Vagina (tissue), 2 donors: Measurements from ENCODE around the gene TAX1BP1. TPM values are rescaled to one million over a fixed set of nuclear protein-coding genes. Genes with fewer than 3 reads are reported as not detected.

Experiments
- DNase-seq, 2 donors: peaks; one replicate each; pipeline ENCODE4 v3.0.0-alpha.2; 2017; ENCODE audit errors: extremely low spot score in 2 of 2
- H3K27ac ChIP-seq: fragments of 200-600 bp; sonication (generic); one replicate; pipeline ENCODE4 v1.5.1; 2019
- H3K27me3 ChIP-seq: fragments of 200-600 bp; sonication (generic); one replicate; pipeline ENCODE4 v1.5.1; 2019
- H3K36me3 ChIP-seq, 2 donors: fragments of 200-600 bp; sonication (generic); one replicate each; pipeline ENCODE4 v1.5.1; 2017 to 2019
- H3K4me1 ChIP-seq: fragments of 200-600 bp; sonication (generic); one replicate; pipeline ENCODE4 v1.5.1; 2019
- H3K4me3 ChIP-seq, 2 donors: fragments of 200-600 bp; sonication (generic); 1 replicate in 1 of 2; 2 replicates in 1 of 2; pipeline ENCODE4 v1.5.1; 2016 to 2019
- H3K9me3 ChIP-seq: fragments of 200-600 bp; sonication (generic); one replicate; pipeline ENCODE4 v1.5.1; 2019
- POLR2A ChIP-seq, 2 donors: fragments of 450-650 bp; IDR thresholded peaks; one replicate each; pipeline ENCODE4 v1.6.1; 2017; ENCODE audit warnings: antibody characterized with exemption in 2 of 2, mild to moderate bottlenecking in 2 of 2, moderate library complexity in 2 of 2
- POLR2AphosphoS5 ChIP-seq, 2 donors: sonication (generic); formaldehyde crosslinking; IDR thresholded peaks; one replicate each; pipeline ENCODE4 v1.9.0; 2017; ENCODE audit warnings: antibody characterized with exemption in 2 of 2, mild to moderate bottlenecking in 2 of 2, low read depth in 1 of 2; ENCODE audit not compliant: insufficient read depth in 1 of 2
- intact Hi-C: fragments of 100-400 bp; cut with DNase I; formaldehyde crosslinking; loops from one replicate; pipeline ENCODE4 v1.15.1; 2023
- total RNA-seq: library from RNA; depleted of rRNA; stranded (reverse); fragments of >200 nt; gene quantifications from one replicate; pipeline ENCODE4 v1.2.3, GENCODE V29; 2016
- TF ChIP-seq, protein P1 (sequence below), 3 experiments: fragments of 450-650 bp in 2 of 3; fragments of 200-600 bp in 1 of 3; sonication (generic) in 1 of 3; IDR thresholded peaks; one replicate each; pipeline ENCODE4 v1.5.1; 2017 to 2019; ENCODE audit warnings: antibody characterized with exemption in 3 of 3, mild to moderate bottlenecking in 2 of 3, moderate library complexity in 2 of 3

TAX1BP1 gene
- total RNA-seq, 1 donor from 2014 or later, result 83.2 TPM

DNA sequence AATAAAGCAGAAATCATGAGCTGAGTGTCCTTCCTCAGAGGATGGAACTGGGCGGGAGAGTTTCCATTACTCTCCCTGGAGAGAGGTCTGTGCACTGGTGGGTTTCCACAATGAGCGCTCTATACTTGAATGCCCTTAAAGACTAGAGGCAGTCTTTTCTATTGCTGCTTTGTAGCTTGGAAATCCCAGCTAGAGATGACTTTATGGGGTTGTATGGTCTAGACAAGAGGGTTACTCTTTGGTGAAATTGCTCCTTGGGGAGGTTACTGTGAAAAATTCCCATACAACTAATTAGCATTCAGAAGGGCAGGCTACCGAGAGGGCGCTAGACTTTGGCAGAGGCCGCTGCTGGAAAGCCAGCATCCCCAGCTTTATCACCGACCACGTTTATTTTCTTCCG is 136.8 kb downstream of the TAX1BP1 start:
- H3K27ac ChIP-seq, result no peak overlapping the region
- intact Hi-C loops, result no loop called here
- TF ChIP-seq POLR2A (IDR thresholded peaks at IDR 0.05) (no peak), POLR2AphosphoS5 (IDR thresholded peaks at IDR 0.05; ENCODE audit: insufficient read depth in 1 of 2, low read depth in 1 of 2) (no peak)
- TF ChIP-seq, protein P1, sequence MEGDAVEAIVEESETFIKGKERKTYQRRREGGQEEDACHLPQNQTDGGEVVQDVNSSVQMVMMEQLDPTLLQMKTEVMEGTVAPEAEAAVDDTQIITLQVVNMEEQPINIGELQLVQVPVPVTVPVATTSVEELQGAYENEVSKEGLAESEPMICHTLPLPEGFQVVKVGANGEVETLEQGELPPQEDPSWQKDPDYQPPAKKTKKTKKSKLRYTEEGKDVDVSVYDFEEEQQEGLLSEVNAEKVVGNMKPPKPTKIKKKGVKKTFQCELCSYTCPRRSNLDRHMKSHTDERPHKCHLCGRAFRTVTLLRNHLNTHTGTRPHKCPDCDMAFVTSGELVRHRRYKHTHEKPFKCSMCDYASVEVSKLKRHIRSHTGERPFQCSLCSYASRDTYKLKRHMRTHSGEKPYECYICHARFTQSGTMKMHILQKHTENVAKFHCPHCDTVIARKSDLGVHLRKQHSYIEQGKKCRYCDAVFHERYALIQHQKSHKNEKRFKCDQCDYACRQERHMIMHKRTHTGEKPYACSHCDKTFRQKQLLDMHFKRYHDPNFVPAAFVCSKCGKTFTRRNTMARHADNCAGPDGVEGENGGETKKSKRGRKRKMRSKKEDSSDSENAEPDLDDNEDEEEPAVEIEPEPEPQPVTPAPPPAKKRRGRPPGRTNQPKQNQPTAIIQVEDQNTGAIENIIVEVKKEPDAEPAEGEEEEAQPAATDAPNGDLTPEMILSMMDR (IDR thresholded peaks at IDR 0.05), result no peak
- DNase-seq, result peak in 1 of 2 donors; percentile 22
- H3K27me3 ChIP-seq, result no peaks in the 10 kb centered on the region
- H3K4me1 ChIP-seq, result peaks cover 30% of the 10 kb centered on the region
- H3K9me3 ChIP-seq, result no peaks in the 10 kb centered on the region
- H3K36me3 ChIP-seq, result no peaks in the 10 kb centered on the region
- no peak overlapping the region for H3K4me3 ChIP-seq

Other genes with a start within 250 kb of the TAX1BP1 start
- 38.1 TPM for gene HIBADH, start 77.3 kb upstream of the TAX1BP1 start, total RNA-seq